GM23338 (cell line): ENCODE data around the gene FCER1G. TPM values are rescaled to one million over a fixed set of nuclear protein-coding genes. Genes with fewer than 3 reads are reported as not detected.
A peak's percentile ranks its signal among the peaks of the same experiment; 100 is the strongest.

Experiments used
- ATAC-seq: fragments of 200-7000 bp; cut with Tn5 transposase; 3 replicates; pipeline ENCODE4 v1.9.1; 2020
- DNase-seq: peaks from one replicate; pipeline ENCODE4 v3.0.0-alpha.2; 2015; ENCODE audit warnings: low spot score
- H2AFZ ChIP-seq: fragments of 200-600 bp; sonication (generic); 2 replicates; pipeline ENCODE4 v1.8.0; 2016; ENCODE audit warnings: antibody characterized with exemption, mild to moderate bottlenecking, moderate library complexity
- H3F3A ChIP-seq: fragments of 200-600 bp; sonication (generic); replicated peaks from 2 replicates; pipeline ENCODE4 v1.8.0; 2017; ENCODE audit warnings: antibody characterized with exemption, mixed run types, low read depth
- H3K27ac ChIP-seq: fragments of 200-600 bp; sonication (generic); 2 replicates; pipeline ENCODE4 v1.6.1; 2016; ENCODE audit warnings: low read depth
- H3K27me3 ChIP-seq: fragments of 200-600 bp; sonication (generic); 2 replicates; pipeline ENCODE4 v1.8.0; 2016; ENCODE audit warnings: mild to moderate bottlenecking, mixed run types, moderate library complexity; ENCODE audit not compliant: insufficient read depth
- H3K36me3 ChIP-seq: fragments of 200-600 bp; sonication (generic); 2 replicates; pipeline ENCODE4 v1.8.0; 2016; ENCODE audit warnings: mild to moderate bottlenecking; ENCODE audit not compliant: insufficient read depth
- H3K4me1 ChIP-seq: fragments of 200-600 bp; sonication (generic); 2 replicates; pipeline ENCODE4 v1.8.0; 2016; ENCODE audit warnings: mild to moderate bottlenecking, moderate library complexity; ENCODE audit not compliant: insufficient read depth
- H3K4me2 ChIP-seq: fragments of 200-600 bp; sonication (generic); 2 replicates; pipeline ENCODE4 v1.7.1; 2017; ENCODE audit warnings: mixed run types
- H3K4me3 ChIP-seq: fragments of 200-600 bp; sonication (generic); 2 replicates; pipeline ENCODE4 v1.6.1; 2016; ENCODE audit warnings: mixed run types
- H3K79me2 ChIP-seq: fragments of 200-600 bp; sonication (generic); replicated peaks from 2 replicates; pipeline ENCODE4 v1.8.0; 2017; ENCODE audit warnings: mild to moderate bottlenecking; ENCODE audit not compliant: insufficient read depth
- H3K9me2 ChIP-seq: fragments of 200-600 bp; sonication (generic); 2 replicates; pipeline ENCODE4 v1.8.0; 2017; ENCODE audit not compliant: insufficient read depth
- H4K20me1 ChIP-seq: fragments of 200-600 bp; sonication (generic); replicated peaks from 2 replicates; pipeline ENCODE4 v1.8.0; 2017; ENCODE audit warnings: mild to moderate bottlenecking; ENCODE audit not compliant: insufficient read depth
- H3K27ac Mint-ChIP-seq: 2 replicates; pipeline ENCODE4 v1.8.0; 2020; ENCODE audit warnings: inconsistent platforms, mild to moderate bottlenecking, moderate library complexity, mixed read lengths
- H3K27me3 Mint-ChIP-seq: 3 replicates; pipeline ENCODE4 v1.8.0; 2022; ENCODE audit warnings: low read depth, mild to moderate bottlenecking, moderate library complexity, mixed read lengths, inconsistent platforms; ENCODE audit not compliant: insufficient read depth, poor library complexity
- H3K36me3 Mint-ChIP-seq: 3 replicates; pipeline ENCODE4 v1.8.0; 2021; ENCODE audit warnings: low read depth, mild to moderate bottlenecking, inconsistent platforms, moderate library complexity, mixed read lengths
- H3K4me1 Mint-ChIP-seq: 3 replicates; pipeline ENCODE4 v1.8.0; 2020; ENCODE audit warnings: mild to moderate bottlenecking, inconsistent platforms, mixed read lengths
- H3K4me3 Mint-ChIP-seq: 3 replicates; pipeline ENCODE4 v1.8.0; 2021; ENCODE audit warnings: moderate library complexity, mild to moderate bottlenecking, inconsistent platforms, mixed read lengths
- H3K9me3 Mint-ChIP-seq: 3 replicates; pipeline ENCODE4 v1.8.0; 2020; ENCODE audit warnings: moderate library complexity, mild to moderate bottlenecking, inconsistent platforms, mixed read lengths
- CTCF ChIP-seq, 2 experiments: fragments of 200-600 bp in 1 of 2; sonication (generic) in 1 of 2; conservative IDR thresholded peaks; 2 replicates each; pipeline versions ENCODE4 v1.5.1 to v1.6.1; 2016 to 2017; ENCODE audit warnings: antibody characterized with exemption in 2 of 2, low read depth in 2 of 2, mild to moderate bottlenecking in 2 of 2, moderate library complexity in 1 of 2
- EZH2phosphoT487 ChIP-seq: fragments of 200-600 bp; sonication (generic); IDR thresholded peaks from one replicate; pipeline ENCODE4 v1.8.1; 2018; ENCODE audit warnings: antibody characterized with exemption; ENCODE audit not compliant: unreplicated experiment
- JUNB ChIP-seq: IDR thresholded peaks from one replicate; pipeline ENCODE4 v1.6.1; 2016; ENCODE audit warnings: antibody characterized with exemption; ENCODE audit not compliant: unreplicated experiment
- NANOG ChIP-seq: IDR thresholded peaks from 2 replicates; pipeline ENCODE4 v1.6.1; 2016; ENCODE audit warnings: antibody characterized with exemption, borderline replicate concordance
- STAT1 ChIP-seq: IDR thresholded peaks from one replicate; pipeline ENCODE4 v1.6.1; 2016; ENCODE audit warnings: antibody characterized with exemption; ENCODE audit not compliant: unreplicated experiment
- ZNF114 ChIP-seq: fragments of 250-450 bp; sonication (Bioruptor Pico); IDR thresholded peaks from 2 replicates; pipeline ENCODE4 v1.5.0; 2020; ENCODE audit warnings: mild to moderate bottlenecking, moderate library complexity
- ZNF331 ChIP-seq: fragments of 250-450 bp; sonication (Bioruptor Pico); IDR thresholded peaks from 2 replicates; pipeline ENCODE4 v1.5.0; 2020; ENCODE audit warnings: low read depth, mild to moderate bottlenecking, moderate library complexity
- polyA plus RNA-seq: library from polyadenylated mRNA; unstranded; fragments of >200 nt; fragmentation: Nextera tagmentation; extraction: Ambion mirVana; gene quantifications from 2 replicates; pipeline ENCODE4 v1.2.1, GENCODE V29; 2016
- total RNA-seq: library from RNA; depleted of rRNA; stranded (reverse); fragments of >200 nt; shearing (Covaris generic); gene quantifications from 2 replicates; pipeline ENCODE4 v1.2.3, GENCODE V29; 2014

The FCER1G gene
- total and polyA plus RNA-seq, 2 experiments from 2014 or later, result 1.1 TPM; not detected in 1

GRCh38 chr1:161197560-161198193 lies 17.4 kb upstream of the FCER1G start:
- peak overlapping the region; percentile 80 for H3K27ac Mint-ChIP-seq

GRCh38 chr1:161198194-161198896 lies 16.8 kb upstream of the FCER1G start:
- TF ChIP-seq CTCF (conservative IDR thresholded peaks at IDR 0.05; ENCODE audit: low read depth in 2 of 2), result peak in 1 of 2 experiments; percentile 49; a peak in 3 of 4 replicates
- no peak for TF ChIP-seq ZNF114
- no peak for TF ChIP-seq EZH2phosphoT487
- TF ChIP-seq NANOG, result no peak
- TF ChIP-seq JUNB, result no peak
- Histone ChIP-seq H3K79me2 (peaks cover 9% of the 10 kb centered on the region), H2AFZ (peak overlapping the region; percentile 66), H3F3A (peaks cover 14% of the 10 kb centered on the region; the same call in 1 of the 2 replicates), H3K27me3 (no peaks in the 10 kb centered on the region), H4K20me1 (no peaks in the 10 kb centered on the region), H3K4me3 (peak overlapping the region; percentile 52), H3K4me2 (peak overlapping the region; percentile 75), H3K36me3 (no peaks in the 10 kb centered on the region), H3K27ac (peak overlapping the region; percentile 99; the same call in 1 of the 2 replicates), H3K4me1 (peaks cover 56% of the 10 kb centered on the region), H3K9me2 (no peaks in the 10 kb centered on the region)
- peak; percentile 47 for ATAC-seq
- Mint-ChIP-seq H3K4me1 (peaks cover 58% of the 10 kb centered on the region), H3K27me3 (peaks cover 17% of the 10 kb centered on the region), H3K27ac (peak overlapping the region; percentile 27; the same call in 1 of the 2 replicates), H3K9me3 (no peaks in the 10 kb centered on the region; the same call in 2 of the 3 replicates), H3K36me3 (peaks cover 7% of the 10 kb centered on the region), H3K4me3 (peak overlapping the region; percentile 59)
- DNase-seq, result peak; percentile 87

More at GRCh38 chr1:161197560-161198193, 17.4 kb upstream of the FCER1G start:
- ATAC-seq, result no peak
- H3K9me2 ChIP-seq, result no peaks in the 10 kb centered on the region
- peaks cover 56% of the 10 kb centered on the region for H3K4me1 ChIP-seq
- H3K27me3 ChIP-seq, result no peaks in the 10 kb centered on the region
- Mint-ChIP-seq H3K4me3 (peak overlapping the region; percentile 59), H3K27me3 (peaks cover 17% of the 10 kb centered on the region), H3K9me3 (no peaks in the 10 kb centered on the region; the same call in 2 of the 3 replicates), H3K4me1 (peaks cover 61% of the 10 kb centered on the region), H3K36me3 (peaks cover 5% of the 10 kb centered on the region)
- H3F3A ChIP-seq, result peaks cover 14% of the 10 kb centered on the region; the same call in 1 of the 2 replicates
- no peak for DNase-seq
- H3K4me2 ChIP-seq, result peak overlapping the region; percentile 75
- H3K79me2 ChIP-seq, result peaks cover 3% of the 10 kb centered on the region
- H4K20me1 ChIP-seq, result no peaks in the 10 kb centered on the region
- H2AFZ ChIP-seq, result peak overlapping the region; percentile 69; the same call in 1 of the 2 replicates
- no peaks in the 10 kb centered on the region for H3K36me3 ChIP-seq
- H3K27ac ChIP-seq, result no peak overlapping the region
- no peak for TF ChIP-seq ZNF331 (CRISPR knock-in tag)
- no peak for TF ChIP-seq CTCF (conservative IDR thresholded peaks at IDR 0.05; ENCODE audit: low read depth in 2 of 2)
- TF ChIP-seq STAT1, result no peak
- H3K4me3 ChIP-seq, result peak overlapping the region; percentile 52
